ENCODE data around the gene SPATA32.

DNA sequence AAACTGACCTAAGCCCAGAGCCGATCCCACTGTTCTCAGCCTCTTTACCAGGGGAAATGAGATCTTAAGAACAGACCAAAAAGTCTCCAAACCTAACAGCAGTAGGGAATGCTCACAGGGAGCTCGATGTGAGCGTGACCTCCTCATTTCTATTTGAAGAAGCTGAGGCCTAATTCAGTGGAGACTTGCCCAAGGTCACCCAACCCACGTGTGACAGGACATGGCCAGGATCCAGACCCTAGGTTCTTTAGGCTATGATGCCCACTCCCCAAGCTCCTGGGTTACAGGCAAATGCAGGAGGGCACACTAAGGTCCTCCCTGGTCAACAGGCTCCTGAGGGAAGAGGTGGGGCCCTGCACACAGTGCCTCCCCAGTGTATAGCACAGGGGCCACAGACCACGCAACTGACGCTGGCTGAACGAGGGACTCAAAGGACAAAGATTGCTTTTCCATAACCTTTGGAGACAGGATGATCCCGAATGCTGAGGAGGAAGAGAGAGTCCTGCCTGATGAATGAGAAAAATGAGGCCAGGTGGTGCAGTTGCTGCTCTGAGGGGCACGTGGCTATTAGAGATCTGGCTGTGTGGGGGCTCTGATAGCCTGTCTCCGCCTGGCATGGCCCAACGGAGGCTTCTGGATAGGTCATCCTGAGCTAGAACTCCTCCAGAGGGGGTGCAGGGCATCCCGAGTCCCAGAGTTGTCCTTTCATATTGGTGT is 31.0 kb upstream of the SPATA32 start:
- TF ChIP-seq, protein P1, sequence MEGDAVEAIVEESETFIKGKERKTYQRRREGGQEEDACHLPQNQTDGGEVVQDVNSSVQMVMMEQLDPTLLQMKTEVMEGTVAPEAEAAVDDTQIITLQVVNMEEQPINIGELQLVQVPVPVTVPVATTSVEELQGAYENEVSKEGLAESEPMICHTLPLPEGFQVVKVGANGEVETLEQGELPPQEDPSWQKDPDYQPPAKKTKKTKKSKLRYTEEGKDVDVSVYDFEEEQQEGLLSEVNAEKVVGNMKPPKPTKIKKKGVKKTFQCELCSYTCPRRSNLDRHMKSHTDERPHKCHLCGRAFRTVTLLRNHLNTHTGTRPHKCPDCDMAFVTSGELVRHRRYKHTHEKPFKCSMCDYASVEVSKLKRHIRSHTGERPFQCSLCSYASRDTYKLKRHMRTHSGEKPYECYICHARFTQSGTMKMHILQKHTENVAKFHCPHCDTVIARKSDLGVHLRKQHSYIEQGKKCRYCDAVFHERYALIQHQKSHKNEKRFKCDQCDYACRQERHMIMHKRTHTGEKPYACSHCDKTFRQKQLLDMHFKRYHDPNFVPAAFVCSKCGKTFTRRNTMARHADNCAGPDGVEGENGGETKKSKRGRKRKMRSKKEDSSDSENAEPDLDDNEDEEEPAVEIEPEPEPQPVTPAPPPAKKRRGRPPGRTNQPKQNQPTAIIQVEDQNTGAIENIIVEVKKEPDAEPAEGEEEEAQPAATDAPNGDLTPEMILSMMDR (IDR thresholded peaks at IDR 0.05): no peak
- no peak for TF ChIP-seq POLR2AphosphoS5 (IDR thresholded peaks at IDR 0.05)

Data from breast epithelium (tissue), 3 donors.